HuH-7.5 (cell line): Measurements from ENCODE around the gene MSLN.

Source experiments
- DNase-seq: peaks from one replicate; pipeline ENCODE4 v3.0.0; 2011; ENCODE audit warnings: low spot score

MSLN gene

DNA sequence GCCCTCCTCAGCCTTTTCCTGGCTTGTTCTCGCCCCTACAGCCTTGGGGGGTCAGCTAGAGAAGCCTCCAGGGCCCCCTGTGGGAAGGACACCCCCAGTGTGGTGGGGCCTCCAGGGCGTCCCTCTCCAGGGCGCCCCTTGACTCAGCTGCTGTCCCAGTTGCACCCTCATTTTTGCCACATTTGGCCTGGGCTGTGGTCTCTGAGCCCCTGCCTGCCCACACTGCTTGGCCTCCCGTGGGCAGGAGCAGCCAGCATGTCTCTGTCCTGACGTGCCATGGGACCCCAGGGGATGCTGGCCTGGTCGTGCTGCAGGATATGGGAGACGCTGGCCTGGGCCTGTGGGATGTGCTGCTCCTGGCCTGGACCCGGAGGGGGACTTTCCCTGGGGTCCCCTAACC is 32.9 kb downstream of the MSLN start:
- no peak for DNase-seq

DNA sequence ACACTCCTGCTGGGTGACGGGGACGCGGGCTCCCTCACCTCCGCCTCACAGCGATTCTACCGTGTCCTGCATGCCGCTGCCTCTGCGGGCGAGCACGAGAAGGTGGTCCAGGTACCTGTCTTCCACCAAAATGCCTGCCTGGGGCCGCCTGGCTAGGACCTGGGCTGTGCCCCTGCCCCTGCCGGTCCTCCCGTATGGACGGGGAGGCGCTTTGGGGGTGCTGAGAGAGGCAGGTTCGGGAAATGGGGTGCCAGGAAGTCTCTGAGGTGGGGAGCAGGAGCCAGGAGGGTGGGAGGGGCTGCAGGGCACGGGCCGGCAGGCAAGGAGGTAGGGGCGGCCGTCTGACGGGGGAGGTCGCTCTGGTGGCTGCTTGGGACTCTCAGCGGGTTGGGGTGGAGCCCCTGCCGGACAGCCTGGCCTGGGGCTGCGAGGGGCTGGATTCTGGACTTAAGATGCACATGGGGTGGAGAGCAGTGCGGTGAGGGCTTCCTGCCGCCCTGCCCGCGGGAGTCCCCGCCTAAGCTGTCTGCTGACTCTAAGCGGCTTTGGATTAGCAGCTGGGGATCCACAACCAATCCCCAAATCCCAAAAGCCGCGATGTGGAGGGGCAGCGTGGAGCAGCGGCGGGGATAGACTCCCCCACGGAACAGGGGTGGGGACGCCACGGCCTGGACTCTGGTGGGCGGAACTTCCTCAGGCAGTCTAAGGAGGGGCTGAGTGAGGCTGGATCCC is 33.7 kb downstream of the MSLN start:
- DNase-seq = no peak

DNA sequence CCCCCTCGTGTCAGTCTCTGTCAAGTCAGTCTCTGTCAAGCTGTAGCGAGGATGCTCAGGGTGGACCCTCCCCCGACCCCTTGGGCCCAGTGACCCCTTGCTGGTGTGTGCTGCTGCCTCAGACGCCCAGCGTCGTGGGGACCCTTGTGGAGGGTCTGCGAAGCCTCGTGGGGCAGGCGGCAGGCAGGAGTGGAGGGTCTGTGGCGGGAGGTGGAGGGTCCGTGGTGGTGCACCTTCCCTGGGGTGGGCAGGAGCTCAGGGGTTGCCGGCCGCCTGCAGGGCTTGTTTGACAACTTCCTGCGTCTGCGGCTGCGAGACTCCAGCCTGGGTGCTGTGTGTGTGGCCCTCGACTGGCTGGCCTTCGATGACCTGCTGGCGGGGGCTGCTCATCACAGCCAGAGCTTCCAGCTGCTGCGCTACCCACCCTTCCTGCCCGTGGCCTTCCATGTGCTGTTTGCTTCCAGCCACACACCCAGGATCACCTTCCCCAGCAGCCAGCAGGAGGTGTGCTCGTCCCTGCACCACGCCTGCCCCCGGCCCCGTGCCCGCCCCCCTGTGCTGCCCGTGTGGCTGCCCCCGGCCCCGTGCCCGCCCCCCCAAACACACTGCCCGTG is 34.4 kb downstream of the MSLN start:
- DNase-seq = no peak

DNA sequence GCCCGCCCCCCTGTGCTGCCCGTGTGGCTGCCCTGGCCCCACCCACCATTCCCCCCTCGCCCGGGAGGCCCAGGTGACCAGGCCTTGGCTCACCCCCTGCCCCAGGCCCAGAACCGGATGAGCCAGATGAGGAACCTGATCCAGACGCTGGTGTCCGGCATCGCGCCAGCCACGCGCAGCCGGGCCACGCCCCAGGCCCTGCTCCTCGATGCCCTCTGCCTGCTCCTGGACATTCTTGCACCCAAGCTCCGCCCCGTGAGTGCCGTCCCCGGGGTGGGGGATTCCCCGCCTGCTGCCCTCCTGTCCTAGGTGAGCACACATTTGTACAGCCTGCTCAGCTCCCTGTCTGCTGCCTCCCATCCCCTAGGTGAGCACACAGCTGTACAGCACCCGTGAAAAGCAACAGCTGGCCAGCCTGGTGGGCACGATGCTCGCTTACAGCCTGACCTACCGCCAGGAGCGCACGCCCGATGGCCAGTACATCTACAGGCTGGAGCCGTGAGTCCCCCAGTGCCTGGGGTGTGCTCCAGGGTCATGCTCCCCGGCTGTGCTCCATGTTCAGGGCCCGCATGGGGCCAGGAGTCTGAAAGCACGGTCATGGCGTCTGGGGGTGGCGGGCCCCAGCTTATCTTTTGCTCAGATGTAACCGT is 35.2 kb downstream of the MSLN start:
- no peak for DNase-seq

DNA sequence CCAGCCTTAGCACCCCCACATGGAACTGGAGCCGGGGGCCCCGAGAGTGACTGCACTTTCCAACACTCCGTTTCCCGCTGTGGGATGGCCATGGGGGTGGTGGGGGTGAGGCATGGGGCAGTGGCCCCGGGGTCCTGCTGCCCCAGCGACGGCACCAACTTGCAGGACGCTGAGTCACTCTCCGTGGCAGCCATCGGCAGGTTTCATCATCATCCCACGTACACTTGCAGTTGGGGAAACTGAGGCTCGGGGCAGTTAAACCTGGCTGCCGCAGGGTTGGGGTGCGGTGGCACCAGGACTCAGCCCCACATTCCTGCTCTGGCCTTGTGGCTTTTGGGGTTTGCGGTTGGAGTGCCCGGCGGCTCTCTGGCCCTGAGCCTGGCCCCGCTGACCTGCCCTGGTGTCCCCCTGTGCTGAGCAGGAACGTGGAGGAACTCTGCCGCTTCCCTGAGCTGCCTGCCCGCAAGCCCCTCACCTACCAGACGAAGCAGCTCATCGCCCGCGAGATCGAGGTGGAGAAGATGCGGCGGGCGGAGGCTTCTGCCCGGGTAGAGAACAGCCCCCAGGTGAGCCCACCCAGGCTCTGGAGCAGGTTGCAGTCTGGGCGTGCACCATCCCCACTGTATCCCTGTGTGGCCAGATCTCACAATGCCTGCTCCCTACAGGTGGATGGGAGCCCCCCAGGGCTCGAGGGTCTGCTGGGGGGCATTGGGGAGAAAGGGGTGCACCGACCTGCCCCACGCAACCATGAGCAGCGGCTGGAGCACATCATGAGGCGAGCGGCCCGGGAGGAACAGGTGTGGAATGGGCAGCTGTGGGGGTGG is 36.0 kb downstream of the MSLN start:
- no peak for DNase-seq

DNA sequence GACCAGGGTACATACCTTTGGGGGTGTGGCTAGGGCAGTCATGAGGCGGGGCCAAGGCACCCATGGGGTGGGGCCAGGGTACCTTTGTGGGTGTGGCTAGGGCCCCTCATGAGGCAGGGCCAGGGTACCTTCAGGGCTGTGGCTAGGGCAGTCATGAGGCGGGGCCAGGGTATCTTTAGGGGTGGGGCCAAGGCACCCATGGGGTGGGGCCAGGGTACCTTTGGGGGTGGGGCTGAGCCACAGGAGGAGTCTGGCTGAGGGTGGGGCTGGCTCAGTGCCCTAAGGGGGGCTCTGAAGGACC is 36.5 kb downstream of the MSLN start:
- DNase-seq = no peak

DNA sequence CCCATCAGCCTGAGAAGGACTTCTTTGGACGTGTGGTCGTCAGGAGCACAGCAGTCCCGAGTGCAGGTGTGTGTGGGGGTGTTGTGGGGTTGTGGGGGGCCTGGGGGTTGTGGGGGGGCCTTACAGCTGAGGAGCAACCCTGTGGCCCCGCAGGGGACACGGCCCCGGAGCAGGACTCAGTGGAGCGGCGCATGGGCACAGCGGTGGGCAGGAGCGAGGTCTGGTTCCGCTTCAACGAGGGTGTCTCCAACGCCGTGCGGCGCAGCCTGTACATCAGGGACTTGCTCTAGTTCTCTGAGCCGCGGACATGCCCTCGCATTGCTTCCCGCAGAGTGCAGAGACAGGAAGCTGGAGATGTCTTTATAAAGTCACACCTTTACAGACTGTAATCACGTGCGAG is 37.2 kb downstream of the MSLN start:
- no peak for DNase-seq

DNA sequence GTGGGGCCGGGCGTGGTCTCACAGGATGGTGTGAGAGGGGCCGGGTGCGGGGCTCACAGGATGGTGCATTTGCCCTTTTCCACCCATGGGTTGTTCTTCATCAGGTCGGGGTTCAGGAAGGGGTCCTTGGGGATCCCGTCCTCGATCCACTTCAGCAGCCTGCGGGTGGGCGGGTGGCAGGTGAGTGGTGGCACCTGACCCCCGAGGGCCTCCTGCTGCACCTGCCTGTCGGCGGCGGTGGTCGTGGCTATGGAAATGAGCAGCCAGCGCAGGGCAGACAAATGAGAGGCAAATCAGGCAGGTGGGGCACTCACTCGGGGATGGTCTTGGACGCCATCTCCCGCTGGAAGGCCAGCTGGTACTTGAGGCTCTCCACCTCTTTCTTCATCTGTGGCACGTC is 38.1 kb downstream of the MSLN start:
- no peak for DNase-seq

DNA sequence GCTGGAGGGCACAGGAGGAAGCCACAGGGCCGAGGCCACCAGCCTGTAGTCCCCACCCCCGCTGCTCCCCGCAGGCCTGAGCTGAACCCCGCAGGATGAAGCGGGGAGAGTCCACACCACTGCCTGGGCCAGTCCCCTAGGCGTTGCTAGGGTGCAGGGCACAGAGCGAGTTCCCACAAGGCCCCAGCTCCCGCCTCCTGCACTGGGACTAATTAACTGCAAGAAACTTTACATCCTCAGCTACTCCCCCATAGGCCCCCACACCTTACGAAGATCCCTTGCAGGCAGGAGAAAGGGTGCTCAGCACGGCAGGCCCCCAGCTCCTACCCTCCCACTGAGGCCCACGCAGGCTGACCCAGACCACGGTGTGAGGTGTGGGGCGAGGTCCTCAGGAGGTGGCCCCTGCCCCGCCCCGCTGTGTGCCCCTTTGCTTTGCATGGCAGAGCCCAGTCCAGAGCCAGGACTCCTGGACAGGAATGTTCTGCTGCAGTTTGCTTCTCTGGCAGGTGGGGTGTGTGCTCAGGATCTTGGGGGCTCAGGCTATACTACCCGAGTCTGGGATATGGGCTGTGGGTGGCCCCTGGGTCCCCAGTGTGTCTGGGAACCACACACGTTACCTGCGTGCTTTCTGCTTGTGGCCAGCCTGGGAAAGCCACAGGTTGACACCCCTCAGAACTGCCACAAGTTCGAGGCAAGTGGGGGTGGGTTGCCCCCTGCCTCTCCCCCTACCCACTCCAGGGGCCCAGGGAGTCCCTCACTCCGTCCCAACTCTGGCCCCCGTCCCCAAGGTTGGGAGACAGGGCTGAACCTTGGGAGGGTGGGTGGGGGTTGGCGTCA is 38.8 kb downstream of the MSLN start:
- no peak for DNase-seq

DNA sequence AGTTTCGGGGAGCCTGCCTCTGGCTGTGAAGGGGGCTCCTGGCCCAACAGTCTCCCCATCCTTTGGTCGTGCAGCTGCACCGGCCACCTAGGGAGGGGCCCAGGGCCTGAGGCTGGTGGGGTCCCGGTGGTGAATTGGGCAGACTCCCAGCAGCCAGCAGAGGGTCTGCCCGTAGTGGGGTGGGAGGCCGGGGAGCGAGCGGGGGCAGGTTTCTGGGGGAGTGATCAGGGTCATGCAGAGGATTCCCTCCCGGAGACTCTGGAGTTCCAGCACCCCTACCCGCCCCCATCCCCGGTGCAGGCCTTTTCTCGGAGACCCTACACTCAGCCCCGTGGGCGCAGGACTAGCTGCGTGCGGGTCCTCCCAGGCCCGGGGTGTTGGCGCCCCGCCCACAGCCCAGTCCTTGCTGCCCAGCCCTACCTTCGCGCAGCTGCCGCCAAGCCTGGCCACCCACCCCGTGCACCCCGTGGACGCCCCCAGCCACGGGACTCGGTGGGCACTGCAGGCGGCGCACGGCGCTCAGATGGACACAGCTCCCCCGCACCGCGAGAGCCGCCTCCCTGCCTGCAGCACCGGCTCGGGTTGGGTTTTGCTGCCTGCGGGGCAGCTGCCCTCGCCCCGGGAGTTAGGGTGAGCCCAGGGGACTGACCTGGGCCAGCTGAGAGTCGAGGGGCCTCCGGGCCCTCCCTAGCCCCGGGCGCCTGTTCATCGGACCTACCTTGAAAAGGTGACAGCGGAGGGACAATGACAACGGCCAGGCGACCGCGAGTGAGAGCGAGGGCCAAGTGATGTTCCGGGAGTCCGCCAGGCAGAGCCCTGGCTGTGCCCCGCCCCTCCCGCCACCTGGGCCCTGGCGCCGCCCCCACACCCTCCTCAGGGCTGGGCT is 39.7 kb downstream of the MSLN start, which contains the start of gene GNG13:
Gene GNG13, minus strand, starts transcription at position 787 of the 886 bp plus-strand sequence. CDS start 1,657 bp downstream, outside the sequence.
- DNase-seq = no peak

DNA sequence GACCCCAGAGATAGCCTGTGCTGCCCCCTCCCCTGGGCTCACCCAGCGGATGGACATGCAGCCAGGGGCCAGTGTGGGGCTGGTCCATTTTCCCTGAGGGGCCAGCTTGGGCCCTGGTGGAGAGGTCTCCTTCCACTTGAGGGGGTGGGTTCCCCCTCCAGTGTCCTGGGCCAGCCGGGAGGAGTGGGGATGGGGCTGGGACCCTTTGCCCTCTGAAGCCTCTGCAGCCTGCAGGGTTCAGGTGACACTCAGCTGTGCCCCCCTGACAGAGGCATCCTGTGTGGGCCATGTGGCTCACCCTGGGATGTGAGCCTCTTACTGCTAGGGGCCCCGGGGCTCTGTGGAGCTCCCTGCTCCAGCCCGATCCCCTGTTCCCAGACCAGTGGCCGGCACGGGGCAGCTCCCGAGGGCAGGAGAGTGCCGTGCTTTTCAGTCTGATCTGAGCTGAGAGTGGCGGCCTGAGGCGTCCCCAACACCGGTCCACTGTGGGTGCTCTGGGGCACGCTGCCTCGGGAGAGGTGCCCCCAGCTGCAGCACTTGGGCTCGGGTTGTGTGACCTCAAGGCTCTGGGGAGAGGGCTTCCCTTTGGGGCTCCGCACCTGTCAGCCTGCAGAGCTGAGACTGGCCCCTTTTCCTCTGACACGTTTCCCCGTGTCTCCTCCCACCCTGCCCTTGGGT is 40.4 kb downstream of the MSLN start:
- DNase-seq = no peak

DNA sequence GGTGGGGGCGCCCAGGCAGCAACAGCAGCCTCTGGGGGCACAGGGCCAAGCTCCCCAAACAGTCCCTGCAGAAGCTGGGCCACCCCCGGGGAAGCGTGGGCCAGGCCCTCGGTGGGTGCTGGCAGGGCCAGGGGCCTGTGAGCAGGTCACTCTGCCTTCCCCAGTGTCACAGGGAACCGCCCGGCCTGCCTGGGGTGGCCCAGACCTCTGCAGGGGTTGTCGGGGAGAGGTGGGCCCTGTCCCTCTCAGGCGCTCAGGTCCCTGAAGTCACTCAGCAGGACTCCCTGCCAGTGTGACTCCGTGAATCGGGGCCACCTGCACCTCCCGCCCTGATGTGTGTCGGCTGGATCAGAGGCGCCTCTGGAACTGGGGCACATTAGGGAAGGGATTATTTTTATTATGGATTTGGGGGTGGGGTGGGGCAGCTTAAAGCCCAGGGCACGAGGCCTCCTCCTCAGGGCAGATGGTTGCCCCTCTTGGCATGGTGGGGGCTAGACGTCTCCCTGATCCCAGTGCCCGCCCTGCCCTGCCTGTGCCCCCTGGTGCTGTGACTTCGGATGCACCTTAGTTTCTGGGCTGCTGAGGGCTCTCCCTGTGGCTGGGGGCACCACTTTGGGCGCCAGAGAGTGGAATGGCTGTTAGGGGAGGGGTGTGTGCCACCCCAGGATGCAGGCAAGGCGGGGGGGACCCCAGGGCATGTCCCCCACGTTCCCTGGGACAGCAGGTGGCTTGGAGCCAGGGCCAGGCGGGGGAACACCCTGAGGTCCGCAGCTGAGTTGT is 41.2 kb downstream of the MSLN start:
- no peak for DNase-seq

DNA sequence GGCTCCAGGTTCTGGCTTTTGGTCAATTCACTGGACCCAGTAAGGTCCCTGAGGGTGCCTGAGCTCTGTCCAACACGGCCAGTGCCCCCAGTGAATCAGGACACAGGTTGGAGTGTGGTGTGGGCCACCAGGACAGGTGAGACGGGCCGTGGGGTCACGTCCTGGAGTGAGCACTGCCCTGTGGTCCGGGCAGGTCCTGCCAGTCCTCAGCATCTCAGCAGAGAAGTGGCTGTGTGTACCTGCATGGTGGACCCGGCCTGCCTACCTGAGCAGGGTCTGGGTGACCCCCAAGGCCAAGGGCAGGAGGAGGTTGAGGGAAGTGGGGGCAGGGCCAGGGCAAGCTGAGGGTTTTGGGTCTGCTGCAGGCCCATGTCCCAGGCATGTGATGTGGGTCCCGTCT is 41.9 kb downstream of the MSLN start:
- DNase-seq = no peak

DNA sequence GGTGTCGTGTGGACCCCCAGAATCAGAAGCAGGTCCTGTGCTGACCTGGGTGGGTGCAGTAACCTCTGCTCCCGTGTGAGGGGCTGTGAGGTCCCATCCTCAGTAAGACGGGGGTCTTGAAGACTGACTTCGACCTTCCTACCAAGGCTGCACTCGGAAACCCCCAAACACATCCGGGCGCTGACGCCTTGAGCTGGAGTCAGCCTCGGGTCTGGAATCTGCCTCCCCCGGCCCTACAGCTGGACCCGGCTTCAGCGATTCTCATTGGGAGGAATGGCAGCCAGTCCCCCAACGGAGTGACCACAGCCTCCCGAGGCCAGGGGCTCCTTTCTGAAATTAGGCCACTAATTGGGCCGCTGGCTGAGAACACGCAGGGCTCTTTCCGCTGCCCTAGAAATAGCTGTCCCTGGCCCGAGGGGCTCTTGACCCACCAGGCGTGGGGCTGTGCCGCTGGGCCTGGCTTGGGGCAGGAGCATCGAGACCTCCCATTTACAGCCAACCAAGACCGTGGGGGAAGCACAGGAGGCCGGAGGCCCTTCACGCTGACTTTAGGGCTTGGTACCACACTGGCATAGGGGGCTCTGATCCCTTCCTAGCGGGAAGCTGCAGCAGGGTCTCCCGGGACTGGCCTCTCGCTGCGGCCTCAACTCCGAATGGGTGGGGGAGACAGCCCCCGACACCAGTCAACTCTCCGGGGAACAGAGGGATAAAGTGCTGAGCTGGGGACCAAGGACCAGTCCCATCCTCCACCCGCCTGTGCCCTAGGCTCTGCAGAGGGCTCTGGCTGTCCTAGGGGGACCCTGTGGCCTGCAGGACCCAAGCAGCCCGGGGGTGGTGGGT is 42.6 kb downstream of the MSLN start:
- no peak for DNase-seq

DNA sequence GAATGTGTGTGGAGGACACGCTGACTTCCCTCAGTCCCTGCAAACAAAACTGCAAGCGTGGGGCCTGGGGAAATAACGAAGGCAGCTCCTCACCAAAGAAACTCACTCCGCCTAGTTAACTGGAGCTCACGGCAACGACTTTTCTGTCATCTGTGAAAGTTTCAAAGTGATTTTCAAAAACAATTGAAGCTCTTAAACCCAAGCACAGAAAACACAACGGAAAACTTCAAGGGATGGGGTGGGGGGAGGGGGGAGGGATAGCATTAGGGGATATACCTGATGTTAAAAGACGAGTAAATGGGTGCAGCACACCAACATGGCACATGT is 43.2 kb downstream of the MSLN start:
- no peak for DNase-seq

DNA sequence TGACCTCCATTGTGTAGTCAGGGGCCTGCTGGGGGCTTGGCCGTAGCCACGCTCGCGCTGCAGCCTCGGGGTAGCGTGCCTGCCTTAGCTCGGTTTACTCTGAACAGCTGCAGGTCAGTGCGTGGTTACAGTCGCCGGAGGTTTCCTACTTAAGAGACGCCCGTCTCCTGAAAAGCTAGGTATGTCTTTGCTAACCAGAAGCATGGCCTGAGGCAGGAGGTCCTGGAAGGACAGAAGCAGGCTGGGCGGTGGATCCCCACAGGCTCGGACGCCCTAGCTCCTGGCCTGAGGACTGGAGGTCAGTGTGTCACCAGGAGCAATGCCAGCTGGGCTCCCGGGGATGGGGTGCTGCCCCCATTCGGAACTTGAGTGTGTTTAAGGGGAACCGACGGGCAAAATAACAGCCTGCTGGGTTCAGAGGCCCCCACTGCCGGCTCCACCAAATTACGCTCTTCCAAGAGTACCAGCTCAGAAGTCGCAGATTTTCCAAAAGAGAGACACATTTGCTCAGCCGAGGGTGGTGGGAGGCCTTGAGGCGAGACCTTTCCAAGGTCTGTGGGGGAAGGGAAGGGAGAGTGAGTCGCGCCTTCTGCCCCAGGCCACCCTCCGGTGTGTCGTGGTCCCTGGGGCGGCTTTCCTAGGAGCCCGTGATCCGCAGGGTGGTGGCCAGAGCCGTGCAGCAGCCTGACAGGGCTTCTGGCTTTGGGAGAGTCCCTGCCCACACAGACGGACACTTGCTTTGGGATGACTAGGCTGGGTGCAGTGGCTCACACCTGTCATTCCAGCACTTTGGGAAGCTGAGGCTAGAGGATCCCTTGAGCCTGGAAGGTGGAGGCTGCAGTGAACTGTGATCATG is 43.9 kb downstream of the MSLN start:
- no peak for DNase-seq

DNA sequence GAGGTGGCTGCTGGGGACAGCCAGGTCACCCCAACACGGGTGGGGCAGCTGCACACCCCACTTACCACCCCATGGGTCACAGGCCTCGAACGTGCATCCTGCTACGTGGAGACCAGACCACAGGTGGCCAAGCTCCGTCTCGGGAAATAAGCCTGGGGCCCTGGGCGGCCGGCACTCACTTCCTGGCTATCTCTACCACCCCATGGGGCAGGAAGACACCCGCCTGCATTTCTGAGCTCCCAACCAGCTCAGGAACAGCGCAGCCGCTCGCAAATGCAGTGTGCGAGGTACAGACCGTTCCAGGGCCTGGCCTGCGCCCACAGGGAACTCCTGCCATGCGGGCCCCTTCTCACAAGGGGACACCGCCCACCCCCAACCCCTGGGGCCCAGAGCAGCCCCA is 44.9 kb downstream of the MSLN start:
- no peak for DNase-seq
